Measurements from ENCODE around the gene FXYD4.

- no peak for TF ChIP-seq EZH2 (IDR thresholded peaks at IDR 0.05; ENCODE audit: borderline replicate concordance)
- TF ChIP-seq CTCF (IDR thresholded peaks at IDR 0.05; ENCODE audit: poor library complexity) = no peak
Measured at GRCh38 chr10:43403911-43404703, 32.7 kb downstream of the FXYD4 start.

Data from hepatocyte (in vitro differentiated cells).